MM.1S (cell line): ENCODE measurements around the gene MLF1.

ENCODE experiments used
- DNase-seq: peaks from one replicate; pipeline ENCODE4 v3.0.0-alpha.2; 2015
- H2AFZ ChIP-seq: fragments of 300-600 bp; sonication (generic); 2 replicates; pipeline ENCODE4 v1.6.0; 2016; ENCODE audit warnings: antibody characterized with exemption, low read length
- H3F3A ChIP-seq: fragments of 300-600 bp; sonication (generic); 2 replicates; pipeline ENCODE4 v1.6.1; 2016; ENCODE audit warnings: mild to moderate bottlenecking, antibody characterized with exemption, low read length, moderate library complexity, mixed read lengths; ENCODE audit not compliant: insufficient read depth
- H3K27ac ChIP-seq: fragments of 300-600 bp; sonication (generic); 2 replicates; pipeline ENCODE4 v1.5.1; 2016; ENCODE audit warnings: mild to moderate bottlenecking, low read length
- H3K27me3 ChIP-seq: fragments of 300-600 bp; sonication (generic); replicated peaks from 2 replicates; pipeline ENCODE4 v1.6.0; 2016; ENCODE audit warnings: low read length; ENCODE audit not compliant: insufficient read depth
- H3K36me3 ChIP-seq: fragments of 300-600 bp; sonication (generic); replicated peaks from 2 replicates; pipeline ENCODE4 v1.6.1; 2016; ENCODE audit warnings: mild to moderate bottlenecking, low read length, mixed read lengths; ENCODE audit not compliant: insufficient read depth
- H3K4me1 ChIP-seq: fragments of 300-600 bp; sonication (generic); 2 replicates; pipeline ENCODE4 v1.6.1; 2016; ENCODE audit warnings: low read length, mixed read lengths
- H3K4me2 ChIP-seq: fragments of 300-600 bp; sonication (generic); 2 replicates; pipeline ENCODE4 v1.6.0; 2016; ENCODE audit warnings: low read depth, low read length
- H3K4me3 ChIP-seq: fragments of 300-600 bp; sonication (generic); 2 replicates; pipeline ENCODE4 v1.5.1; 2016; ENCODE audit warnings: low read length, mixed read lengths
- H3K79me2 ChIP-seq: fragments of 300-600 bp; sonication (generic); 2 replicates; pipeline ENCODE4 v1.6.1; 2016; ENCODE audit warnings: mixed run types, low read length, mixed read lengths
- H3K9ac ChIP-seq: fragments of 300-600 bp; sonication (generic); 2 replicates; pipeline ENCODE4 v1.6.1; 2016; ENCODE audit warnings: low read length, mixed read lengths
- H3K9me2 ChIP-seq: fragments of 300-600 bp; sonication (generic); replicated peaks from 2 replicates; pipeline ENCODE4 v1.6.1; 2016; ENCODE audit warnings: mild to moderate bottlenecking, low read length, mixed read lengths; ENCODE audit not compliant: insufficient read depth
- H3K9me3 ChIP-seq: fragments of 300-600 bp; sonication (generic); replicated peaks from 2 replicates; pipeline ENCODE4 v1.6.1; 2016; ENCODE audit warnings: mild to moderate bottlenecking, low read length, mixed read lengths; ENCODE audit not compliant: insufficient read depth
- H4K20me1 ChIP-seq: fragments of 300-600 bp; sonication (generic); 2 replicates; pipeline ENCODE4 v1.6.1; 2016; ENCODE audit warnings: mild to moderate bottlenecking, low read length, moderate library complexity, mixed read lengths; ENCODE audit not compliant: insufficient read depth
- EZH2 ChIP-seq: fragments of 300-600 bp; sonication (generic); optimal IDR thresholded peaks from 2 replicates; pipeline ENCODE3; 2017; ENCODE audit warnings: low read depth, mild to moderate bottlenecking, antibody characterized with exemption, low read length, mixed read lengths
- EZH2phosphoT487 ChIP-seq: fragments of 300-600 bp; sonication (generic); IDR thresholded peaks from 2 replicates; pipeline ENCODE4 v1.6.1; 2018; ENCODE audit warnings: antibody characterized with exemption, low read length
- TF ChIP-seq, protein P1 (sequence below): fragments of 300-600 bp; sonication (generic); IDR thresholded peaks from 2 replicates; pipeline ENCODE4 v1.5.1; 2016; ENCODE audit warnings: antibody characterized with exemption, low read length, mixed read lengths

MLF1 gene, protein sequence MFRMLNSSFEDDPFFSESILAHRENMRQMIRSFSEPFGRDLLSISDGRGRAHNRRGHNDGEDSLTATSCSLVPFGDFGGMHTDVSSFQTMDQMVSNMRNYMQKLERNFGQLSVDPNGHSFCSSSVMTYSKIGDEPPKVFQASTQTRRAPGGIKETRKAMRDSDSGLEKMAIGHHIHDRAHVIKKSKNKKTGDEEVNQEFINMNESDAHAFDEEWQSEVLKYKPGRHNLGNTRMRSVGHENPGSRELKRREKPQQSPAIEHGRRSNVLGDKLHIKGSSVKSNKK

DNA sequence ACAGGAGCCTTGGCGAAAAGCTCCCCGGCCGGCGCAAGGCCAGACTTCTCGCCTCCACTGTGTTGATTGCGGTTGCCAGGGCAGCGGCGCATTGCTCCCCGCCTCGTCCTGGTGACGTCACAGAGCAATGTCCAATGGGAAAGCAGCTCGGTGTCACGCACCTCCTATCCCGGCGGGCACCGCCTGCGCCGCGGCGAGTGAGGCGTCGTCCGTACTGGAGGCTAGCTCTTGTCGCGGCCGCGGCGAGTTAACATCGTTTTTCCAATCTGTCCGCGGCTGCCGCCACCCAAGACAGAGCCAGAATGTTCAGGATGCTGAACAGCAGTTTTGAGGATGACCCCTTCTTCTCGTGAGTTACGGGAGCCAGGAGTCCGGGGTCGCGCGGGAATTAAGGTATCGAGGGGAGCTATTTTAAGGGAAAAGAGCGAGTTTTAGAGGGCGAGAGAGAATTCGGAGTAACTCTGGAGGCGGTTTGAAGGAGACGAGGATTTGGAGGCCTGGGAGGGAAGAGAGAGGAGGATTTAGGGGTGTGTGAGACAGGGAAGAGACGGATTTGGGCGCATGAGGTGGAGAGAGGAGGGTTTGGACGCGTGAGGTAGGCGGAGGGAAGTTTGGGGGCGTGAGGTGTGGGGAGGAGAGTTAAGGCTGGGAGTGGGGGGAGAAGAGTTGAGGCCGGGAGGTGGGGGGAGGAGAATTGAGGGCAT lies at the start of gene MLF1:
TSS of gene MLF1 (plus strand) at position 196 of the 704 bp plus-strand sequence. CDS start at position 303, 107 bp downstream.
- Histone ChIP-seq H3F3A (no peaks in the 10 kb centered on the region), H2AFZ (peak within 1 kb of the TSS; percentile 71), H3K27ac (no peak within 1 kb of the TSS), H3K79me2 (no peaks in the 10 kb centered on the region), H3K27me3 (no peaks in the 10 kb centered on the region), H3K9me3 (no peaks in the 10 kb centered on the region), H4K20me1 (no peaks in the 10 kb centered on the region), H3K4me3 (peak within 1 kb of the TSS; percentile 50), H3K9me2 (no peaks in the 10 kb centered on the region), H3K4me1 (no peaks in the 10 kb centered on the region), H3K36me3 (no peaks in the 10 kb centered on the region), H3K4me2 (peak within 1 kb of the TSS; percentile 68), H3K9ac (peak within 1 kb of the TSS; percentile 47)
- DNase-seq = peak; percentile 92
- TF ChIP-seq, protein P1, sequence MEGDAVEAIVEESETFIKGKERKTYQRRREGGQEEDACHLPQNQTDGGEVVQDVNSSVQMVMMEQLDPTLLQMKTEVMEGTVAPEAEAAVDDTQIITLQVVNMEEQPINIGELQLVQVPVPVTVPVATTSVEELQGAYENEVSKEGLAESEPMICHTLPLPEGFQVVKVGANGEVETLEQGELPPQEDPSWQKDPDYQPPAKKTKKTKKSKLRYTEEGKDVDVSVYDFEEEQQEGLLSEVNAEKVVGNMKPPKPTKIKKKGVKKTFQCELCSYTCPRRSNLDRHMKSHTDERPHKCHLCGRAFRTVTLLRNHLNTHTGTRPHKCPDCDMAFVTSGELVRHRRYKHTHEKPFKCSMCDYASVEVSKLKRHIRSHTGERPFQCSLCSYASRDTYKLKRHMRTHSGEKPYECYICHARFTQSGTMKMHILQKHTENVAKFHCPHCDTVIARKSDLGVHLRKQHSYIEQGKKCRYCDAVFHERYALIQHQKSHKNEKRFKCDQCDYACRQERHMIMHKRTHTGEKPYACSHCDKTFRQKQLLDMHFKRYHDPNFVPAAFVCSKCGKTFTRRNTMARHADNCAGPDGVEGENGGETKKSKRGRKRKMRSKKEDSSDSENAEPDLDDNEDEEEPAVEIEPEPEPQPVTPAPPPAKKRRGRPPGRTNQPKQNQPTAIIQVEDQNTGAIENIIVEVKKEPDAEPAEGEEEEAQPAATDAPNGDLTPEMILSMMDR = no peak
- TF ChIP-seq EZH2phosphoT487 = no peak
- no peak for TF ChIP-seq EZH2

DNA sequence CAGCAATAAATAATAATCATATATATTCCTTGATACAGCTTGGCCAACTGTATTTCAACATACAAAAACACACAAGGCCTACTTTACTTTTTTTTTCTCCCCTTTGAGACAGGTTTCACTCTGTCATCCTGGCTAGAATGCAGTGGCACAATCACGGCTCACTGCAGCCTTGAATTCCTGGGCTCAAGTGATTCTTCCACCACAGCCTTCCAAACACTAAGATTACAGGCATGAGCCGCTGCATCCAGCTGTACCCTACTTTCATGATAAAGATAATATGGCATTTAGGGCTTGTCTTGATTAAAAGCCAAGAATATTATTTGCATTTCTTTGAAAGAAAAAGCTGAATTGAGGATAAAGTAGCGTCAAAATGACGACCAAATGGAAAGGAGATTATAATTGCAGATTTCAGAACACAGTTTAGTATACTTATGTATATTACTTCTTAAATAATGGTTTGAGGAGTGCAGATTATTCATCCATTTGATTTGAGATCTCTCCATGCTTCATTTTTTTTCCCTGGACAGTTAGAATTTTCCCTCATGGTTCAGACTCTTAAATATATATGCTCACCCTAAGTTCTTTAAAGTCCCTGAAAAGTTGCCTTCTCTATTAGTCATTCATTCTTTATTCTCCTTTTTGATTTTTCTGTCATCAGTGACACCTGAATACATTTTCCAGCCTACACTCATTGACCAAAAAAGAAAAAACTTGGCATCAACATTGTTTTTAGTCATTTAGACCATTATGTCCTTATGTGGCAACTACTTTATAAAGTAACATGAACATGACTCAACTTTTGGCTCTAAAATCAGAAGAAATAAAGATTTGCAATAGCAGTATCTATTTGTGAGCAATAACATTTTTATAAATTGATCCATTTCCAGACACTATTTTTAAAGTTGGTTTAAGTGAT lies 48.5 kb upstream of the MLF1 start:
- no peaks in the 10 kb centered on the region for H3K4me1 ChIP-seq
- H3K36me3 ChIP-seq = no peaks in the 10 kb centered on the region
- H3K9me2 ChIP-seq = no peaks in the 10 kb centered on the region
- H3K27me3 ChIP-seq = no peaks in the 10 kb centered on the region
- H4K20me1 ChIP-seq = no peaks in the 10 kb centered on the region
- H3K27ac ChIP-seq = no peak overlapping the region
- DNase-seq = no peak
- no peaks in the 10 kb centered on the region for H3K9me3 ChIP-seq
- no peak overlapping the region for H2AFZ ChIP-seq
- no peaks in the 10 kb centered on the region for H3F3A ChIP-seq
- TF ChIP-seq, protein P1 = no peak
- no peak for TF ChIP-seq EZH2phosphoT487
- TF ChIP-seq EZH2 = no peak
- H3K9ac ChIP-seq = no peak overlapping the region
- H3K4me2 ChIP-seq = no peak overlapping the region
- no peaks in the 10 kb centered on the region for H3K79me2 ChIP-seq
- no peak overlapping the region for H3K4me3 ChIP-seq

DNA sequence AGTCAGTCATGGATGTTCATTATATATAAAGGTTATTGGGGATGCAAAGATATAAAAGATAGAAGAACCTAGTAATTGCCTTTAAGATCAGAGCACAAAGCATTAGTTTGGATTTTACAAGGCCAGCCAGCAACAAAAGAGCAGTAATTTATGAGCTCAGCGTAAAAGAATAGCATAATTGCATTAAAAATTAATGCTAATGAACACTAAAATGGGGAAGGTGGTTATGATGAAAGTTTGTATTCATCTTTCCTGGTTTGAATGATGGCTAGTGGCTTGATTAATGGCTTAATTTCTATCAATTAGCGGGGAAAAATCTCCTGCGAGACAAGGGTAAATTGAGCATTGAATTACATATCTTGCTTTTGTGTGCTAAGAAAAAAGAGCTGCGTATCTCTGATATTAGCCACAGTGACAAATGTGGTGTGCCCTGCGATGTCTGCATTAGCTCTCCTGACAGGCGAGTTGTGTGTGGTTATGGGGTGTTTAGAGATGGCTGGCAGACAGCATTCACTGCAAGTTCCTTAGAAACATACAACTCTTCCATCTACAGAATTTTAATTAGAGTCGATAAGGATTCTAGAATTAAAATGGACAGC lies 42.8 kb upstream of the MLF1 start:
- TF ChIP-seq, protein P1 = no peak
- TF ChIP-seq EZH2phosphoT487 = no peak
- no peak for TF ChIP-seq EZH2
- no peak for DNase-seq

More for the DNA sequence above, 42.8 kb upstream of the MLF1 start:
- Histone ChIP-seq H3K4me2 (no peak overlapping the region), H3K4me3 (no peak overlapping the region), H3K27me3 (no peaks in the 10 kb centered on the region), H4K20me1 (no peaks in the 10 kb centered on the region), H3K9ac (no peak overlapping the region), H3K9me2 (no peaks in the 10 kb centered on the region), H3K79me2 (no peaks in the 10 kb centered on the region), H3F3A (no peaks in the 10 kb centered on the region), H2AFZ (no peak overlapping the region), H3K36me3 (no peaks in the 10 kb centered on the region), H3K4me1 (no peaks in the 10 kb centered on the region), H3K27ac (no peak overlapping the region), H3K9me3 (no peaks in the 10 kb centered on the region)
